Thymus (tissue), 11 donors: ENCODE measurements around the gene CHL1. TPM values are rescaled to one million over a fixed set of nuclear protein-coding genes. Genes with fewer than 3 reads are reported as not detected.

ENCODE experiments used
- DNase-seq, 9 donors: peaks; one replicate each; pipeline ENCODE4 v3.0.0-alpha.2; 2013; ENCODE audit warnings: low spot score in 9 of 9, low read depth in 6 of 9, missing footprints in 1 of 9
- H3K27ac ChIP-seq, 2 donors: one replicate each; pipeline ENCODE4 v1.5.1; 2013; ENCODE audit warnings: control low read depth in 1 of 2, low read depth in 1 of 2, low read length in 1 of 2, mild to moderate bottlenecking in 1 of 2, moderate library complexity in 1 of 2
- H3K27me3 ChIP-seq, 2 donors: one replicate each; pipeline ENCODE4 v1.5.1; 2013; ENCODE audit warnings: low read length in 1 of 2; ENCODE audit not compliant: control insufficient read depth in 2 of 2, insufficient read depth in 1 of 2
- H3K36me3 ChIP-seq, 2 donors: one replicate each; pipeline ENCODE4 v1.5.1; 2013; ENCODE audit warnings: low read length in 1 of 2, mild to moderate bottlenecking in 1 of 2, moderate library complexity in 1 of 2; ENCODE audit not compliant: control insufficient read depth in 2 of 2, insufficient read depth in 2 of 2
- H3K4me1 ChIP-seq, 2 donors: one replicate each; pipeline ENCODE4 v1.5.1; 2013; ENCODE audit warnings: low read length in 2 of 2; ENCODE audit not compliant: control insufficient read depth in 2 of 2, insufficient read depth in 2 of 2
- H3K4me3 ChIP-seq, 2 donors: one replicate each; pipeline ENCODE4 v1.5.1; 2013; ENCODE audit warnings: low read length in 2 of 2, control low read depth in 1 of 2, mild to moderate bottlenecking in 1 of 2
- H3K9me3 ChIP-seq, 2 donors: one replicate each; pipeline ENCODE4 v1.5.1; 2013; ENCODE audit warnings: low read length in 1 of 2, mild to moderate bottlenecking in 1 of 2; ENCODE audit not compliant: control insufficient read depth in 2 of 2, insufficient read depth in 1 of 2
- WGBS: extraction: QIAGEN DNeasy Blood & Tissue Kit; methylation state at CpG from one replicate; pipeline ENCODE4 v1.1.7; 2013; 5-methylcytosine and 5-hydroxymethylcytosine counted together
- polyA plus RNA-seq: library from polyadenylated mRNA; stranded (reverse); fragments of 200-250 nt; gene quantifications from one replicate; pipeline ENCODE4 v1.2.3, GENCODE V29; 2013
- total RNA-seq: library from RNA; stranded (reverse); fragments of 120-200 nt; gene quantifications from one replicate; pipeline ENCODE4 v1.2.4, GENCODE V29; 2013
- donor health status: healthy.

Gene CHL1
- total and polyA plus RNA-seq, 2 donors = 0.66 to 1.5 TPM

- no peak for DNase-seq
- 86% methylated on average over 5 of the region's 5 CpGs for WGBS
- no peak overlapping the region for H3K27ac ChIP-seq
- no peaks in the 10 kb centered on the region for H3K4me1 ChIP-seq
- no peak overlapping the region for H3K4me3 ChIP-seq
- H3K36me3 ChIP-seq = no peaks in the 10 kb centered on the region
- no peaks in the 10 kb centered on the region for H3K27me3 ChIP-seq
- H3K9me3 ChIP-seq = peaks cover 0 to 8% of the 10 kb centered on the region in 2 donors
Measured at GRCh38 chr3:440826-441225, 244.3 kb downstream of the CHL1 start.

DNA sequence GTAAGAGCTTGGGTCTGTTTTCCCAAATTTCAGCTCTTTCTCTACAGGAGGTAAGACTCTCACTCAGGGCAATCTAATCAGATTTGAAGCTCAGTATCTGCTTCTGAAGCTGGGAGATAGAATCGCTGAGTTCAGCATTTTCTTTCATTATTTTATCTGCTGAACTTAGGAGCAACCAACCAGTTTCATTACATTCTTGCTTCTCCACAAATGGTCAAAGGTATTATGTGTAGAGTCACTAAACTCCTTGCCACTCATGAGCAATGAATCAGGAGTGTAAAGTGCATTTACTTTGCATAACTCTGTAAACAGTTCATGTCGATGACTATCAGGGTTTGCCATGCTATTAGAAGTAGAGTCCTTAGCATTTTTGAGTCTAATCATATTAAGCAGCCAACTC, 249.4 kb downstream of the CHL1 start:
- Histone ChIP-seq H3K9me3 (peaks cover 0 to 8% of the 10 kb centered on the region in 2 donors), H3K4me3 (no peak overlapping the region), H3K36me3 (no peaks in the 10 kb centered on the region), H3K27me3 (no peaks in the 10 kb centered on the region), H3K4me1 (no peaks in the 10 kb centered on the region), H3K27ac (no peak overlapping the region)
- DNase-seq = no peak
- 98% methylated on average over 2 of the region's 2 CpGs for WGBS

DNA sequence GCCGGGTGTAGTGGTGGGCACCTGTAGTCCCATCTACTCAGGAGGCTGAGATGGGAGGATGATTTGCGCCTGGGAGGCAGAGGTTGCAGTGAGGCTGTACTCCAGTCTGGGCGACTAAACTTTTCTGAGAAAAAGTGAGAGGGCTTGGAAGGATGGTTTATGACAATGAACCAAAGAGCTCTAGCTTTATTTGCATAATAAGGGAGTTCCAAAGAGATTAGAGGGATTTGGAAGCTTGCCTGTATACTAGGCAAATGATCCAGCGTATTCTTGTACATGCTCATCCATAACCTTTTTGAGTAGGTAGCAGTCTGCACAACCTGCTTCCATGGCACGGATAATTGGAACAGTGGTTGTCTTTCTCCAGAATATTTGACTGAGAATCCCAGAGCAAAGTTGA, 251.1 kb downstream of the CHL1 start:
- no peak overlapping the region for H3K4me3 ChIP-seq
- H3K27ac ChIP-seq = no peak overlapping the region
- H3K9me3 ChIP-seq = peaks cover 0 to 5% of the 10 kb centered on the region in 2 donors
- no peaks in the 10 kb centered on the region for H3K36me3 ChIP-seq
- no peaks in the 10 kb centered on the region for H3K27me3 ChIP-seq
- WGBS = 93% methylated on average over 5 of the region's 5 CpGs
- H3K4me1 ChIP-seq = no peaks in the 10 kb centered on the region
- no peak for DNase-seq

GRCh38 chr3:449711-450110, 253.1 kb downstream of the CHL1 start:
- Histone ChIP-seq H3K4me3 (no peak overlapping the region), H3K9me3 (peaks cover 0 to 2% of the 10 kb centered on the region in 2 donors), H3K27ac (no peak overlapping the region), H3K36me3 (no peaks in the 10 kb centered on the region), H3K4me1 (no peaks in the 10 kb centered on the region), H3K27me3 (no peaks in the 10 kb centered on the region)
- no peak for DNase-seq
- whole genome bisulfite sequencing = 95% methylated on average over 4 of the region's 4 CpGs

DNA sequence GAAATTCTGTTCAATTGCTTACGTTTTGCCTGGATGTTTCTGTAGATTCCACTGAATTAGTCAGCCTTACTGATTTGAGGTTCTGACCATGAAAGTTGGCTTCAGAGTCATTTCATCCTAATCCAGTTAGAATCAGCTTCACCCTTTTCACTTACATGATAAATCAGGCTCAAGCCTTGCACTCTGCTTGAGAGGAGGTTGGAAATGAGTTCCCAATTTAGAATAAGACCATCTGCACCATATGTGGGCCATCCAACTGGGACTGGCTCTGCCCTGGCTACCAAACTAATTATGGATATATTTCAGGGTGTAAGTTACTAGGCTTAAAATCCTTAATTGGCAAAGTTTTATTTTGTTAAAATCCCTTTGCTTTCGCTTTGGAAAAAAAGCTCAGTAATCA, 255.7 kb downstream of the CHL1 start:
- Histone ChIP-seq H3K36me3 (no peaks in the 10 kb centered on the region), H3K9me3 (no peaks in the 10 kb centered on the region), H3K4me3 (no peak overlapping the region), H3K27ac (no peak overlapping the region), H3K27me3 (no peaks in the 10 kb centered on the region), H3K4me1 (no peaks in the 10 kb centered on the region)
- WGBS = 95% methylated on average over 2 of the region's 2 CpGs
- no peak for DNase-seq

DNA sequence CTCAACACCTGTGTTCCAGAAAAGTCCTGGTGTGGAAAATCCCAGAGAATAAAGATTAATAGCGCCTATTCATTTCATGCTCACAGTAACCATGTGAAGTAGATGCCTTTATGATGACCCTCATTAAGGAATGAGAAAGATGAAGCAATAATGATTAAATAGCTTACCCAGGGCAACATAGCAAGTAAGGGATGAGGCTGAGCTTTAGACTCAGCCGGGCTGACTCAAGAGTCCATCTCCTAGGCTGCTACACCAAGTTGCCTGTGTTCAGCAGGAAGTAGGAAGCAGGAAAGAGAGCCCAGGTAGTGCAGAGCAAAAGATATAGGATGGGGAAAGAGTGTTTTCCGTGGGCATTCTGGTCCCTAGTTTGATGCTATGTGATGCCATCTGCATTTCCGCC, 256.5 kb downstream of the CHL1 start:
- Histone ChIP-seq H3K27ac (no peak overlapping the region), H3K9me3 (no peaks in the 10 kb centered on the region), H3K27me3 (no peaks in the 10 kb centered on the region), H3K4me1 (no peaks in the 10 kb centered on the region), H3K36me3 (no peaks in the 10 kb centered on the region), H3K4me3 (no peak overlapping the region)
- no peak for DNase-seq
- WGBS = 92% methylated on average over 4 of the region's 4 CpGs

GRCh38 chr3:454986-455385, 258.4 kb downstream of the CHL1 start:
- Histone ChIP-seq H3K4me3 (no peak overlapping the region), H3K27me3 (no peaks in the 10 kb centered on the region), H3K9me3 (no peaks in the 10 kb centered on the region), H3K4me1 (no peaks in the 10 kb centered on the region), H3K27ac (no peak overlapping the region), H3K36me3 (no peaks in the 10 kb centered on the region)
- 77% methylated on average over 2 of the region's 2 CpGs for WGBS
- DNase-seq = no peak

- no peak for DNase-seq
- 91% methylated on average over 3 of the region's 3 CpGs for WGBS
- Histone ChIP-seq H3K27me3 (no peaks in the 10 kb centered on the region), H3K4me3 (no peak overlapping the region), H3K36me3 (no peaks in the 10 kb centered on the region), H3K9me3 (no peaks in the 10 kb centered on the region), H3K4me1 (no peaks in the 10 kb centered on the region), H3K27ac (no peak overlapping the region)
Measured at GRCh38 chr3:458124-458523, 261.6 kb downstream of the CHL1 start.

DNA sequence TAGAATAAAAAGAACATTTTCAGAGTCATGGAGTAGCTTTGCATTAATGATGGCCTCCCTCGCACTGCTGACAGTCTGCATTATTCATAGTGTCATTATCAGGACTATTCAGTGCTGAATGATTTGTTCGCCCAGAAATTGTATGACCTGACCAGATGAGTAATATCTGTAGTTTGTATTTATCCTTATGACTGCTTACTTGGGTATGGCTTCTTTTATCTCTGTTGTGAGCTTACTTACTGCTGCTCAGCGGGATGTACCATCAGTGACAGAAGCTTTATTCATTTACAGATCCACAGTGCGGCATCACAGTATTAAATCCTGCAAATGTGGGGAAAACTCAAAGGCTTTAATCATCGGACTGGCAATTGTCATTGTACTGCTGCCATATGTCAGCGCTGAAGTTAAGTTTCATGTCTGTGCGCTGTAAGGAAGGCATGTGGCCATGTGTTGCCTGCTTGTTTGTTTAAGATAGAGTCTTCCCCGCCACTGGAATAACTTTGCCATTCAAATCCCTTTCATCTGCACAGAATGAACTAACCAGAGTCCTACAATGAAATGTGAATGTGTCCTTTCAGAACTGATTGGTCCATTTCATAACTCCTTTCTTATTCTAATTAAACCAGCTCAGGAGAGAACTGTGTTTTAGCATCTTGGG, 262.2 kb downstream of the CHL1 start:
- Histone ChIP-seq H3K4me3 (no peak overlapping the region), H3K4me1 (no peaks in the 10 kb centered on the region), H3K9me3 (no peaks in the 10 kb centered on the region), H3K27ac (no peak overlapping the region), H3K36me3 (no peaks in the 10 kb centered on the region), H3K27me3 (no peaks in the 10 kb centered on the region)
- 79% methylated on average over 8 of the region's 8 CpGs for WGBS
- DNase-seq = no peak
